Progenitor cell of endocrine pancreas (in vitro differentiated cells): ENCODE results near the gene CFAP74. TPM values are rescaled to one million over a fixed set of nuclear protein-coding genes. Genes with fewer than 3 reads are reported as not detected.

Experiments used
- DNase-seq: peaks from one replicate; pipeline ENCODE4 v3.0.0; 2021; ENCODE audit warnings: low spot score; ENCODE audit not compliant: unreplicated experiment
- H3K27ac Mint-ChIP-seq: 2 replicates; pipeline ENCODE4 v1.8.0; 2021; ENCODE audit warnings: mild to moderate bottlenecking, moderate library complexity, mixed read lengths
- H3K27me3 Mint-ChIP-seq: 2 replicates; pipeline ENCODE4 v1.8.0; 2021; ENCODE audit warnings: mixed read lengths
- H3K36me3 Mint-ChIP-seq: 2 replicates; pipeline ENCODE4 v1.8.0; 2022; ENCODE audit warnings: mixed read lengths; ENCODE audit not compliant: insufficient read depth
- H3K4me1 Mint-ChIP-seq: 2 replicates; pipeline ENCODE4 v1.8.0; 2021; ENCODE audit warnings: low read depth, mixed read lengths
- H3K4me3 Mint-ChIP-seq: 2 replicates; pipeline ENCODE4 v1.8.0; 2021; ENCODE audit warnings: low read depth, mild to moderate bottlenecking, moderate library complexity, mixed read lengths
- H3K9me3 Mint-ChIP-seq: 2 replicates; pipeline ENCODE4 v1.8.0; 2021; ENCODE audit warnings: low read depth, mixed read lengths
- total RNA-seq: library from RNA; stranded (reverse); gene quantifications from 2 replicates; pipeline ENCODE4 v1.2.1, GENCODE V29; 2021
- TF ChIP-seq, protein P1 (sequence below): fragments of 200-600 bp; sonication (generic); IDR thresholded peaks from one replicate; pipeline ENCODE4 v1.5.0; 2021; ENCODE audit warnings: antibody characterized with exemption, mild to moderate bottlenecking; ENCODE audit not compliant: unreplicated experiment

The CFAP74 gene
- total RNA-seq, 1 donor from 2014 or later, result 0.93 TPM

DNA sequence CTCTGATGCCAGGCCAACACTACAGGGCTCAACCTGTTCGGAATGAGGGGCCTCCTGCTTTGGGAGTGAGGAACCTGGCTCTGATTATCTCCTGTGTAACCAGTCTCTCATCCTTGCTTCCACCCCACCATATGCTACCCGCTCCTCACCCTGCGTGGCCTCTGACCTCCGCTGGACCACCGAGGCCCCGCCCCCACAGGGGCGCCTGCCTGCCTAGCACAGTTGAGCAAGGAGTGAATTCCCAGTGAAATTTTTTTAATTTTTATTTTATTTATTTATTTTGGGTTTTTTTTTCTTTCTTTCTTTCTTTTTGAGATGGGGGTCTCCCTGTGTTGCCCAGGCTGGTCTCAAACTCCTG, 110.8 kb downstream of the CFAP74 start:
- H3K36me3 Mint-ChIP-seq, result peaks cover 2% of the 10 kb centered on the region
- H3K9me3 Mint-ChIP-seq, result no peaks in the 10 kb centered on the region
- TF ChIP-seq, protein P1, sequence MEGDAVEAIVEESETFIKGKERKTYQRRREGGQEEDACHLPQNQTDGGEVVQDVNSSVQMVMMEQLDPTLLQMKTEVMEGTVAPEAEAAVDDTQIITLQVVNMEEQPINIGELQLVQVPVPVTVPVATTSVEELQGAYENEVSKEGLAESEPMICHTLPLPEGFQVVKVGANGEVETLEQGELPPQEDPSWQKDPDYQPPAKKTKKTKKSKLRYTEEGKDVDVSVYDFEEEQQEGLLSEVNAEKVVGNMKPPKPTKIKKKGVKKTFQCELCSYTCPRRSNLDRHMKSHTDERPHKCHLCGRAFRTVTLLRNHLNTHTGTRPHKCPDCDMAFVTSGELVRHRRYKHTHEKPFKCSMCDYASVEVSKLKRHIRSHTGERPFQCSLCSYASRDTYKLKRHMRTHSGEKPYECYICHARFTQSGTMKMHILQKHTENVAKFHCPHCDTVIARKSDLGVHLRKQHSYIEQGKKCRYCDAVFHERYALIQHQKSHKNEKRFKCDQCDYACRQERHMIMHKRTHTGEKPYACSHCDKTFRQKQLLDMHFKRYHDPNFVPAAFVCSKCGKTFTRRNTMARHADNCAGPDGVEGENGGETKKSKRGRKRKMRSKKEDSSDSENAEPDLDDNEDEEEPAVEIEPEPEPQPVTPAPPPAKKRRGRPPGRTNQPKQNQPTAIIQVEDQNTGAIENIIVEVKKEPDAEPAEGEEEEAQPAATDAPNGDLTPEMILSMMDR, result no peak
- H3K4me3 Mint-ChIP-seq, result peak overlapping the region; percentile 79
- peaks cover 12% of the 10 kb centered on the region for H3K27me3 Mint-ChIP-seq
- peak overlapping the region; percentile 77 for H3K27ac Mint-ChIP-seq
- peaks cover 27% of the 10 kb centered on the region for H3K4me1 Mint-ChIP-seq
- no peak for DNase-seq

- no peak for DNase-seq
- Mint-ChIP-seq H3K4me3 (peak overlapping the region; percentile 79), H3K27ac (peak overlapping the region; percentile 77), H3K27me3 (peaks cover 12% of the 10 kb centered on the region), H3K9me3 (no peaks in the 10 kb centered on the region), H3K36me3 (peaks cover 2% of the 10 kb centered on the region), H3K4me1 (peaks cover 28% of the 10 kb centered on the region)
- TF ChIP-seq, protein P1, result no peak
Measured at GRCh38 chr1:1892079-1892762, 111.4 kb downstream of the CFAP74 start.

DNA sequence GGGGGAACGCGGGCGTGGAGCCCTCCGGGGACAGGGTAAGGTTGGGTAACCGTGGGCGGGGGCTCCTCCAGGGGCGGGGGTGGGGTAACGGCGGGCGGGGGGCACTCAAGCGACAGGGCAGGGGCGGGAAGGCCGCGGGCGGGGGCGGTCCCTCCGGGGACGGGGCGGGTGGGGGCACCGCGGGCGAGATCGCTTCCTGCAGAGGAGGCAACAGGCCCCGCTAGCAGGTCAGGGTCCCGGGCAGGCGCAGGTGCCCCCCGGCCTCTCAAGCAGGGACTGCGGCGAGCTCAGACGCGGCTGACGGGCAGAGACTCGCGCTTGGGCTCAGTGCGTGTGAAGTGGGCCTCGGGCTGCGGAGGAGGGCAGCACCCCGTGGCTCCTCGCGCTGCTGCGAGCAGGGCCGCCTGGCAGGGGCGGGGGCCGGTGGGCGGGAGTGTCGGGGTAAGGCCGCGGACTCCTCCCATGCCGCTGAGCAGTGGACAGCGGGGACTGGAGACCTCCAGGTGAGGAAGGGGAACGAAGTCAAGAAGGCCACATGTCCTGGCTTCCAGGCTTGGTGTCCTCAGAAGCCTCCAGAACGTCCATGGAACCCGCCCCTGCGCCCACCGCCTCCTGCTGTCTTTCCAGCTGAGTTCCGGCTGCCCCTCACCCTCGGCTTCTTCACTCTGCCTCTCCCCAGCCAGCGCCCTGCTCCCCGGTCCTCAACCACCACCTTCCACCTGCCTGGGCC, 112.1 kb downstream of the CFAP74 start:
- Mint-ChIP-seq H3K9me3 (no peaks in the 10 kb centered on the region), H3K27me3 (peaks cover 12% of the 10 kb centered on the region), H3K4me1 (peaks cover 31% of the 10 kb centered on the region), H3K4me3 (peak overlapping the region; percentile 79), H3K27ac (peak overlapping the region; percentile 77), H3K36me3 (peaks cover 2% of the 10 kb centered on the region)
- peak; percentile 49 for DNase-seq
- TF ChIP-seq, protein P1, result no peak

- Mint-ChIP-seq H3K27me3 (peaks cover 7% of the 10 kb centered on the region), H3K4me1 (peaks cover 33% of the 10 kb centered on the region), H3K36me3 (peaks cover 4% of the 10 kb centered on the region), H3K27ac (peak within 1 kb of the TSS; percentile 88), H3K4me3 (peak within 1 kb of the TSS; percentile 84), H3K9me3 (no peaks in the 10 kb centered on the region)
- TF ChIP-seq, protein P1, result no peak
- DNase-seq, result peak; percentile 83
Measured at GRCh38 chr1:1890506-1891348, 112.9 kb downstream of the CFAP74 start, which contains the start of gene GNB1. TSS of gene GNB1 (minus strand) at chr1:1891087. CDS start at chr1:1825453, 65,634 bp downstream.

DNA sequence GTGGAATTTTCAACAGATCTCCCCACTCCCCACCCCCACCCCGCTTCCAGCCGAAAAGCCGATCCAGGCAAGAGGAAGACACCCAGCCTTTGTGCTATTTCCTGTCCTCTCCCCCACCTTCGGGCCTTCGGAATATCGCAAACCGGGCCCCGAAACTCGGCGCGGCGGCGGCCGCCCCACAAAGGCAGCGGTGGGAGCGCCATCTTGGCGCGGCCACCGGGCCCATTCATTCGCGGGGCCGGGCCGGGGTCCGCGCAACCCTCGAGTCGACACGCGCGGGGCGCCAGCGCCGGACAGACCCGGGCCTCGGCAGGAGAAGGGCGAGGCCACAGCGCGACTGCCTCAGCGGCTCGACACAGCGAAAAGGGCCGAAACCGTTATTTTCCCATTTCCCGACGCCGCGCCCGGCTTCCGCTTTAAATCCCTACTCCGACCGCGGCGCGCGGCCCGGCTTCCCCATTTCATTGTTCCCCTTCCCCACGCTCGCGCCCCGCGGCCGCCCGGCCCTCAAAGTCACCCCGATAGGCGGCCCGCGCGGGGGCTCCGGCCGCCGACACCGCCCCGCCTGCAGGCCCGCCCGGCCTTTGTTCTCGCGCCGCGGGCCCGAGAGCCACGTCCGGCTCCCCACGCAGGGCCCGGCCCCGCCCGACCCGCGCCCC, 113.6 kb downstream of the CFAP74 start:
- Mint-ChIP-seq H3K36me3 (peaks cover 4% of the 10 kb centered on the region), H3K4me1 (peaks cover 32% of the 10 kb centered on the region), H3K9me3 (no peaks in the 10 kb centered on the region), H3K27ac (peak overlapping the region; percentile 93), H3K4me3 (peak overlapping the region; percentile 84), H3K27me3 (peaks cover 4% of the 10 kb centered on the region)
- DNase-seq, result no peak
- TF ChIP-seq, protein P1, result no peak
